Measurements from ENCODE around the gene OSM.

Gene OSM

DNA sequence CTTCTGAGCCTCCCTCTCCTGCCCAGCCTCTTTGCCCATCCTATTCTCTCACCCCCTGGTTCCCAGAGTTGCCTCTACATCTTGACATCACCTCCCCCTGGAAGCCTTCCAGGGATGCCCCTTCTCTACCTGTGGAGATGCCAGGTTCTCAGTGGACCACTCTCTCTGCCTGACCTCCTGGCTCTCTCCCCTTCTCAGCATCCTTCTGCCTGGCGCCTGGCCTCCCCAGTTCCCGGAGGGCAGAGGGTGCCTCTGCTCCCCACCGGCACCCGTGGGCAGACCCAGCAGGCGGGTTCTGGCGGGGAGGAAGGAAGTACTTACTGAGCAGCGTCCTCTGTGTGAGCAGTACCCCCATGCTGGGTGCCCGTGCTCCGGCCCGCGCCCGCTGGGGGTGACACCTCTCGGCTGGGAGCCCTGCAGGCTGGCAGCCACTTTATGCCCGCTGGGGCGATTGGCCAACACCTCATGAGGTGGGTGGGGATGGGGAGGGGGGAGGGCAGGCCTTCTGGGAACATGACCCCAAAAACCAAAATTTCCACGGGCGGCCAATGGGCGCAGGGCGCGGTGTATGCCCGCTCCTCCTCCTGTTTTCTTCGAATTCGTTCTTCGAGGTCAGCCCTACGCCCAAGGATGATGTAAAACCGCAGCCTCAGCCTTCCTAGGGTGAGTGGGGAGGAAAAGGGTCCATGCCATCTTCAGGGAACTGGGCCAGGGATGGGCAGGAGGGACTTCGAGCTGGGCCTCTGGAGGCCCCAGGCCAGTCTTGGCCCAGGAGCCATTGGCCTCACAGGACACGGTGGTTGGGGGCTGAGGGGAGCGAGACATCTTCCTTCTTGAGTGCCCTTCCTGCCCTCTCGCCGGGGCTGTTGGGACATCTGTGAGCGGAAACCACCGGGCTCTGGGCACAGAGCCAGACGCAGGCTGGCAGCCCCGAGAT lies at the start of gene OSM:
TSS of gene OSM (minus strand) at position 407 of the 937 bp plus-strand sequence. CDS start at position 355, 52 bp downstream.
- TF ChIP-seq, protein P1, sequence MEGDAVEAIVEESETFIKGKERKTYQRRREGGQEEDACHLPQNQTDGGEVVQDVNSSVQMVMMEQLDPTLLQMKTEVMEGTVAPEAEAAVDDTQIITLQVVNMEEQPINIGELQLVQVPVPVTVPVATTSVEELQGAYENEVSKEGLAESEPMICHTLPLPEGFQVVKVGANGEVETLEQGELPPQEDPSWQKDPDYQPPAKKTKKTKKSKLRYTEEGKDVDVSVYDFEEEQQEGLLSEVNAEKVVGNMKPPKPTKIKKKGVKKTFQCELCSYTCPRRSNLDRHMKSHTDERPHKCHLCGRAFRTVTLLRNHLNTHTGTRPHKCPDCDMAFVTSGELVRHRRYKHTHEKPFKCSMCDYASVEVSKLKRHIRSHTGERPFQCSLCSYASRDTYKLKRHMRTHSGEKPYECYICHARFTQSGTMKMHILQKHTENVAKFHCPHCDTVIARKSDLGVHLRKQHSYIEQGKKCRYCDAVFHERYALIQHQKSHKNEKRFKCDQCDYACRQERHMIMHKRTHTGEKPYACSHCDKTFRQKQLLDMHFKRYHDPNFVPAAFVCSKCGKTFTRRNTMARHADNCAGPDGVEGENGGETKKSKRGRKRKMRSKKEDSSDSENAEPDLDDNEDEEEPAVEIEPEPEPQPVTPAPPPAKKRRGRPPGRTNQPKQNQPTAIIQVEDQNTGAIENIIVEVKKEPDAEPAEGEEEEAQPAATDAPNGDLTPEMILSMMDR (conservative IDR thresholded peaks at IDR 0.05): no peak
- no peak within 1 kb of the TSS for H3K27ac ChIP-seq

DNA sequence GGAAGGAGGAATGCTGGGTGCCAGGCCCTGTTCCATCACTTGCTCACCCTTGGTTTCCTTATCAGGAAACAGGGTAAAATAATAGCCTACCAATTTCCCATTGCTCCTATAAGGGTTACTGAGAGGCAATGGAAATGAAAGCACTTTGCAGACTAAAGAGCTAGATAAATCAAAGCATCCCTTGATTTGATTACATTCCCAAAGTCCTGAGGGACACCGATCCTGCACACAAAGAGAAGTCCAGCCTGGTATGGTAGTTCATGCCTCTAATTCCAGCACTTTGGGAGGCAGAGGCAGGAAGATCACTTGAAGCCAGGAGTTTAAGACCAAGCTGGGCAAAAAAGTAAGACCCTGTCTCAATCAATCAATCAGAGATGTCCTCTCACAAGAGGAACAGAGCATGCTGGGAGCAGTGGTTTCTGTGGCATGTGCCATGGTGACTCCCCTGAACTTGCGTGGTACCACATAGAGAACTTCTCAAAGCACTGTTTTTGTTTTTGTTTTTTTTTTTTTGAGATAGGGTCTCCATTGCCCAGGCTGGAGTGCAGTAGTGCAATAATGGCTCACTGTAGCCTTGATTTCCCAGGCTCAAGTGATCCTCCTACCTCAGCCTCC lies 49.4 kb upstream of the OSM start:
- H3K27ac ChIP-seq: no peak overlapping the region
- TF ChIP-seq, protein P1 (conservative IDR thresholded peaks at IDR 0.05): no peak

DNA sequence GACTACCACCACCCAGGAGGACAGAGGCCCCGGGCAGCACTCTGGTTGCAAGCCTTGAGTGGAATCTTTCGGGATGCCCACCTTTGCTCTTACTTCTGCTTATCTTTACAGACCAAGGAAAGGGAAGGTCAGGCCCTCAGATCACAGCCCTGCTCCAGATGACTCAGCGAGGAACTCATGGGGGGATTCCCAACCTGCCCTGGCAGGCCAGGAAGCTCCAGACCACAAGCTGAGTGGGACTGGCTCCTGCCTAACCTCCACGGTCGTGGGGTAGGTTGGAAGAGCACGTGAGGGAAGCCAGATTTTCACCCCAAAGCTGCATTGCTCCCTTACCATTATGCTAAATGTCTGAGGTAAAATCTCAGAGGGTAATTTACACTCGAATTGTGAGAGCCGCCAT lies 48.3 kb upstream of the OSM start:
- peak overlapping the region; percentile 42; the same call in 1 of the 2 replicates for H3K27ac ChIP-seq
- TF ChIP-seq, protein P1 (conservative IDR thresholded peaks at IDR 0.05): no peak

DNA sequence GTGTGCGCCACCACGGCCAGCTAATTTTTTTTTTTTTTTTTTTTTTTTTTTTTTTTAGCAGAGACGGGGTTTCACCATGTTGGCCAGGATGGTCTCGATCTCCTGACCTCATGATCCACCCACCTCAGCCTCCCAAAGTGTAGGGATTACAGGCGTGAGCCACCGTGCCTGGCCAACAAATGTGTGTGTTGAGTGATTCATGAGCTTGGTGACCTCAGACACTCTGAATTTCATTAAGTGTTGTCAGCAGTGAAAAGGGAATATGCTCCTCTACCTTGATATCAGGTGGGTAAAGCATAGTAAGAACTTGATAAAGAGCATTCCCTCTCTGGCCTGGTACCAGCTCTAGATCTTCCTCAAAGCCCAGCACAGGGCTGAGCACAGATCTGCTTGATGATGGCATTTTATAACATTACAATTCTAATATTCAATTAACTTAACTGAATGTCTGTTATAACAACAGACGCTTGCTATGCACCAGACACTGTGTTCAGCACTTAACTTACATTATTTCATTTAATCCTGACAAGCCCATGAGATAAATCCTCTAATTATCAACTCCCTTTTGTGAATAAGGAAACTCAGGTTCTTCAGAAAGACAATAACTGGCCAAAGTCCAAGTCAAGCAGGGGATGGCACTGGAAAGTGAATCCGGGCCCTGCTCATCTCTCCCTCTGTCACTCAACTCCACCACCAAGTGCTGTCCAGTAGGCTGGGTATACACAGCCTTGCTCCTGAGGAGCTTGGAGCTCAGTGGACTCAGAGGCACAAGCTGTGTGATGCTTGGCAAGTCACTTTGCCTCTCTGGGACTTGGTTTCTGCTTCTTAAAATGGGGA lies 47.1 kb upstream of the OSM start:
- peak overlapping the region; percentile 42 for H3K27ac ChIP-seq
- TF ChIP-seq, protein P1 (conservative IDR thresholded peaks at IDR 0.05): no peak

DNA sequence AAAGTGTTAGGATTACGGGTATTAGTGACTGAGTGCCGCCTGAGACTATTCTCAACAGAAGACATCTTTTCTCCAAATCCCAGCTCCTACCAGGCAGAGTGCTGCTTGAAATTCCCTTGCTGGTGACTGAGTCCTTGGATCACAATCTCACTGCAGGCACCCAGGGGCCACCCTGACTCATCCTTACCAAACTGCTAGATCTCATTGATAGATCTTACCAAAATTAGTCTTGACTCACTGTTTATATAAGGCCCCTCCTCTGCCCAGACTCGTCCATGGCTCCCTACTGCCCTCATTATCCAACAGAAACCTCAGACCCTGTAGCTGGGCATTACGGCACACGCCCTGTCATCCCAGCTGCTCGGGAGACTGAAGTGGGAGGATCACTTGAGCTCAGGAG lies 45.4 kb upstream of the OSM start:
- H3K27ac ChIP-seq: peak overlapping the region; percentile 85
- TF ChIP-seq, protein P1 (conservative IDR thresholded peaks at IDR 0.05): no peak

DNA sequence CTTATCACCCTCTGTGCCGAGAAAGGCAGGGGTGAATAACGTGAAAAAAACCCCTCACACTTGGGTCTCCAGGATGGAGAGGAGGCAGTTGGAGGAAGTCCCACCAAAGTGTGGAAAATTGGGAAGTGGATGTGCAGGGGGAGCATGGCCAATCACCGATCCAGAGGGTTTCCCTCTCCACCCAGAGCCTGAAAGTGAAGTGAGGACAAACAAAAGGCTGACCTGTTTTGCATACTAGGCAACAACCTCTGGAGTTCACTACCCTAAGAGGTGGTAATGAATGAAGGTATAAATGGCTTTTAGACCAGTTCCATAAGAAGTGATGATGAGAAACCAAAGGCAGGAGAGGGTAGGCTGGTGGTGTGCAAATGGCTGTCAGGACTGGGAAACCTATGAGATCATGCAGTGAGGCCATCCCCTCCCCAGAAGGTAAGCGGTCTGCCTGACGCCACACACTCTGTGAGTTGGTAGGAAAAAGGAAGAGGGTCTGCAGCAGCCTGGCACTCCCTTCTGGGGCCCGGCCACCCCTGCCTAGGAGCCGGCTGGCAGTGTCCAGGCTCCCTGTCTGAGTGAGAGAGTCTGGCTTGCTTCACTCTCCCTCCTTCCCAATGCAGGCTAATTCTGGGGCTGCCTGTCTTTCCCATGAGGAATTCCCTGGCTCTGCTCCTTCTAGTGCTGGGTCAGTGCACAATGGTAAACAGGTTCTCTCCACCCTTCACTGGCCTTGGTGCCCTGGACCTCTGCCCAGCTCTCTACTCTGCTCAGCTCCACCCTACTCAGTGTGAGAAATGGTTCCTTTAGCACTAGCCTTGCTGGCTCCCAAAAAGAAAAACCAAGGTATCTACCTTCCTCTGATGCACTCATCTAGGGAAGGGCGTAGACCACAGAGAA lies 44.5 kb upstream of the OSM start:
- TF ChIP-seq, protein P1 (conservative IDR thresholded peaks at IDR 0.05): no peak
- peak overlapping the region; percentile 85 for H3K27ac ChIP-seq

Data from VCaP (cell line).